ENCODE measurements around the gene FICD.

The FICD gene

DNA sequence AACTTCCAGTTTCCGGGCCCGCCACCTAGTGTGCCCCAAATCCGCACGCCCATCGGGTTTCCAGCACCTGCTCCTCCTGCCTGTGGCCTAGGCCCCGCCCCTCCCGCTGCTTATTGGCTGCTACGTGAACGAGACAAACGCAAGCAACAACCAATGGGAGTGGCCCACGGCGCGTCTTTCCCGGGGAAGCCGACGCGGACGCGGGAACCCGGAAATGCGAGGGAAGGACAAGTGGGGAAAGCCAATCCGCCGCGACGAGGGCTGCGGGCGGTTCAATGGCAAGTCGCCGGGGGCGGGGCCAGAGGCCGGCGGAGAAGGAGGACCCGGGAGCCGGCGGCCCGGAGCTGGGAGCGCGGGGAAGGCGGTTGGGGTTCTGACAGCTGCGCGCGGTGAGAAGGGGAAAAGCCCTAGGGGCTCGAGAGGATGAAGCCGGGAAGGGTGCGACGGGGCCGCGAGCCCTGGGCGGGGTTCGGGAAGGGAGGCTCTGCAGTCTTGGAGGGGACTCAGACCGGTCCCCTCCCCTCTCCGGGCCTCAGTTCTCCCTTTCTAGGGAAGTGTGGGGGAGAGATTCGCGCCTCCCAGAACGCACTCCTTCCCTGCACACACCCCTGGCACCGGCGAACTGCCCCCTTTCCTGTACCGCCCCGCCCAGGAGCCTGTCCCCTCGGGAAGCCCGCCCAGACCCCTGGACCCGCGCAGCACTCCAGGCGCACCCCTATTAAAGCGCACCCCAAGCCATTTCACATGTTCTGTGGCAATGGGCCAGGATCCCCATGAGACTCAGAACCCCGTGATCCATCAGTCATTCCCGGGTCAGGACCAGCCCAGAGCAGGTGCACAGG, at the start of gene FICD:
Gene FICD (plus strand): TSS at position 305 of the 842 bp plus-strand sequence. CDS start 1,696 bp downstream, outside the sequence.
- DNase-seq, result peak; percentile 100
- no peaks in the 10 kb centered on the region for H3K27me3 ChIP-seq (ENCODE audit: insufficient read depth, low read depth, severe bottlenecking)
- no peaks in the 10 kb centered on the region for H3K9me3 ChIP-seq (ENCODE audit: severe bottlenecking)
- H3K27ac ChIP-seq, result peak within 1 kb of the TSS; percentile 77
- H3K4me3 ChIP-seq (ENCODE audit: low read depth, low read length), result peak within 1 kb of the TSS; percentile 84
- peaks cover 33% of the 10 kb centered on the region for H3K36me3 ChIP-seq
- no peak for TF ChIP-seq CTCF (IDR thresholded peaks at IDR 0.05; ENCODE audit: low read depth, low read length)

- Histone ChIP-seq H3K27ac (no peak overlapping the region), H3K9me3 (ENCODE audit: severe bottlenecking) (no peaks in the 10 kb centered on the region), H3K4me3 (ENCODE audit: low read depth, low read length) (no peak overlapping the region), H3K36me3 (no peaks in the 10 kb centered on the region), H3K27me3 (ENCODE audit: insufficient read depth, low read depth, severe bottlenecking) (peaks cover 70% of the 10 kb centered on the region)
- DNase-seq, result no peak
- no peak for TF ChIP-seq CTCF (IDR thresholded peaks at IDR 0.05; ENCODE audit: low read depth, low read length)
These were observed 49.7 kb upstream of the FICD start for GRCh38 chr12:108465417-108465816.

DNA sequence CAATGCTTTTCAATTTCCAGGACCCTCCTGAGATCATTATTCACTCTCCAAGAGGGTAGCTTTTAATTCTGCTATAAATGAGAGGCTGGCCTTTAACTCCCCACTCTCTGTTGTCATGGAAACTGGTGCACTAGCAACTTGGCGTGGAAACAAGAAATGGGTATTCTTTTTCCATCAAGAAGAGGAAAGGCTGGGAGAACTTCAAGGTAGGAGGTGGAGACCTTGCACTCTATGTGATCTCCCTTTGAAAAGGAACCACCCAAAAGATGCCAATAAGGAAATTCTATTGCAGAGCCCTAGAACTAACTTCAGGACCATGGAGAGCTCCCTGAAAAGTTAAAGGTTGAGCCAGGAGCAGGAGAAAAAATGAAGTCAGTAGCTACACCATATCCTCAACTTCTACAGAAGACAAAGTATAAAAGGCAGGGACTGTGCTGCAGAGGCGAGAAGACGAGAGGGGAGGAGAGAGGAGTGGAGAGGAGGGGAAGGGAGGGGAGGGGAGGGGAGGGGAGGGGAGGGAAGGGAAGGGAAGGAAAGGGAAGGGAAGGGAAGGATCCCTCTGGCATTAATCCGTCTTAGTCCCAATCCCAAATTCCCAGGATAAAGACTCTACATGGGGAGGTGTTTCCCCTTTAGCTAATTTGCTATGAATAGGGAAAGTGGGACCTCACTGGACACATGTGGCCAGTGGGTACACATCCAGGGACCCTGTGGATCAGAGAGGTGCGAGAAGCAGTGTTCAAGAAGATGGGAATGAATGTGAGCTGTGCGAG, 46.7 kb upstream of the FICD start:
- no peak for DNase-seq
- no peak for TF ChIP-seq CTCF (IDR thresholded peaks at IDR 0.05; ENCODE audit: low read depth, low read length)
- no peak overlapping the region for H3K4me3 ChIP-seq (ENCODE audit: low read depth, low read length)

GRCh38 chr12:108473400-108474055, 41.5 kb upstream of the FICD start:
- no peak for TF ChIP-seq CTCF (IDR thresholded peaks at IDR 0.05; ENCODE audit: low read depth, low read length)
- Histone ChIP-seq H3K27ac (no peak overlapping the region), H3K27me3 (ENCODE audit: insufficient read depth, low read depth, severe bottlenecking) (peaks cover 49% of the 10 kb centered on the region)

More for the DNA sequence above, 46.7 kb upstream of the FICD start:
- no peak overlapping the region for H3K27ac ChIP-seq
- H3K27me3 ChIP-seq (ENCODE audit: insufficient read depth, low read depth, severe bottlenecking), result peaks cover 75% of the 10 kb centered on the region
- no peaks in the 10 kb centered on the region for H3K9me3 ChIP-seq (ENCODE audit: severe bottlenecking)
- no peaks in the 10 kb centered on the region for H3K36me3 ChIP-seq

GRCh38 chr12:108475396-108475795, 39.7 kb upstream of the FICD start:
- Histone ChIP-seq H3K27me3 (ENCODE audit: insufficient read depth, low read depth, severe bottlenecking) (peaks cover 48% of the 10 kb centered on the region), H3K9me3 (ENCODE audit: severe bottlenecking) (no peaks in the 10 kb centered on the region), H3K36me3 (no peaks in the 10 kb centered on the region), H3K27ac (no peak overlapping the region), H3K4me3 (ENCODE audit: low read depth, low read length) (no peak overlapping the region)
- no peak for DNase-seq
- no peak for TF ChIP-seq CTCF (IDR thresholded peaks at IDR 0.05; ENCODE audit: low read depth, low read length)

More at GRCh38 chr12:108473400-108474055, 41.5 kb upstream of the FICD start:
- no peak overlapping the region for H3K4me3 ChIP-seq (ENCODE audit: low read depth, low read length)
- no peaks in the 10 kb centered on the region for H3K36me3 ChIP-seq
- DNase-seq, result no peak
- H3K9me3 ChIP-seq (ENCODE audit: severe bottlenecking), result no peaks in the 10 kb centered on the region

All from WERI-Rb-1 (cell line).